CD4-positive, alpha-beta T cell treated with Interleukin-6 at 100 ng/mL for 8 hours (primary cell): ENCODE results near the gene SCARF2.
"Not testable (repeated sequence)": the region's sequence is repeated elsewhere in the genome, so short reads cannot be mapped to it uniquely, and the experiment has no call there.

Source experiments
- DNase-seq: peaks from one replicate; pipeline ENCODE4 v3.0.0-alpha.2; 2020; ENCODE audit warnings: mixed read lengths, low spot score

Gene SCARF2

GRCh38 chr22:20392983-20393704 lies 44.5 kb downstream of the SCARF2 start:
- no peak for DNase-seq

DNA sequence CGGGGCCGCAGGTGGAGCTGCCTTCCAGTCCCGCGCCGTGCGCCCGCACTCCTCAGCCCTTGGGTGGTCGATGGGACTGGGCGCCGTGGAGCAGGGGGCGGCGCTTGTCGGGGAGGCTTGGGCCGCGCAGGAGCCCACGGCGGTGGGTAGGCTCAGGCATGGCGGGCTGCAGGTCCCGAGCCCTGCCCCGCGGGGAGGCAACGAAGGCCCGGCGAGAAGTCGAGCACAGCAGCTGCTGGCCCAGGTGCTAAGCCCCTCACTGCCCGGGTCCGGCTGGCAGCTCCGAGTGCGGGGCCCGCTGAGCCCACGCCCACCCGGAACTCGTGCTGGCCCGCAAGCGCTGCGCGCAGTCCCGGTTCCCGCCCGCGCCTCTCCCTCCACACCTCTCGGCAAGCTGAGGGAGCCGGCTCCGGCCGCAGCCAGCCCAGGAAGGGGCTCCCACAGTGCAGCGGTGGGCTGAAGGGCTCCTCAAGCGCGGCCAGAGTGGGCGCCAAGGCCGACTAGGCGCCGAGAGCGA lies 45.2 kb downstream of the SCARF2 start:
- DNase-seq: not testable (repeated sequence)

- no peak for DNase-seq
These were observed 46.4 kb downstream of the SCARF2 start for GRCh38 chr22:20391222-20391621.

GRCh38 chr22:20390394-20390907 lies 47.2 kb downstream of the SCARF2 start:
- DNase-seq: no peak

GRCh38 chr22:20389288-20389687 lies 48.3 kb downstream of the SCARF2 start:
- DNase-seq: no peak

- no peak for DNase-seq
These were observed 49.4 kb downstream of the SCARF2 start for GRCh38 chr22:20388200-20388599.

DNA sequence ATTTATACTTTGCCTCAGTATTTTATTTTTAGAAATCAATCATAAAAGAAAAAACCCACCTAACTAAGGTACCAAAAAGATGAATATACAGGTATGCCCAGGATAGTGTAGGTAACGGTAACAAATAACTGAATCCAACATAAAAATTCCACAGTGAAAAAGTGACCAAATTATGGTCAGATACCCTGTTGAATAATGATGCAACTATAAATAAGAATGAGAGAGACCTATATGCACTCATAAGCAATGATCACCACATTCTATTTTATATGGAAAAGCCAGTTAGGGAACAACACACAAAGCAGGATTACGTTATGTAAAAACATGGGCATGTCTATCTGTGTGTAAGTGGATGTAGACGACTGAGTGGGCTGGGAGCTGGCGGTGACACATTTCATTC lies 50.7 kb downstream of the SCARF2 start:
- DNase-seq: no peak

GRCh38 chr22:20386336-20386735 lies 51.3 kb downstream of the SCARF2 start:
- DNase-seq: no peak

DNA sequence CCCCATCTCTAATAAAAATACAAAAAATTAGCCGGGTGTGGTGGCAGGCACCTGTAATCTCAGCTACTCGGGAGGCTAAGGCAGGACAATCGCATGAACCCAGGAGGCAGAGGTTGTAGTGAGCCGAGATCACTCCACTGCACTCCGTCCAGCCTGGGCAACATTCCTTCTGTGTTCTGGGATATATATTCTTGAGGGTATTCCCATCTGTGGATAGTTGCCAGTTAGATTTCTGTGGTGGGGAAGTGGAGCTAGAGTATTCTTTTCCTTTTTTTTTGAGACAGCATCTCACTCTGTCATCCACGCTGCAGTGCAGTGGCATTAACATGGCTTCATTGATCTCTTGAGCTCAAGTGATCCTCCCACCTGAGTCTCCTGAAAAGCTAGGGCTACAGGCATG lies 52.8 kb downstream of the SCARF2 start:
- no peak for DNase-seq

DNA sequence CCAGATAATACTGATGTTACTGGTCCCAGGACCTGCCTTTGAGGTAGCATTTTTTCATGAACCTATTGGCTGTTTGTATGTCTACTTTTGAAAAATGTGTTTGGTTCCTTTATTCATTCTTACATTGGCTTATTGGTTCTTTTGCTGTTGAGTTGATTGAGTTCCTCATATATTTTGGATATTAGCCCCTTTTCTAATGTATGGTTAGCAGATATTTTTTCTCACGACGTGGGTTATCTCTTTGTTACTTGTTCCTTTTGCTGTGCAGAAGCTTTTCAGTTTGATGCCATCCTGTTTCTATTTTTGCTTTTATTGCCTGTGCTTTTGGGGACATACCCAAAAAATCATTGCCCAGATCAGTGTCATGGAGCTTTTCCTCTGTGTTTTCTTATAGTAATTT lies 53.5 kb downstream of the SCARF2 start:
- DNase-seq: no peak

DNA sequence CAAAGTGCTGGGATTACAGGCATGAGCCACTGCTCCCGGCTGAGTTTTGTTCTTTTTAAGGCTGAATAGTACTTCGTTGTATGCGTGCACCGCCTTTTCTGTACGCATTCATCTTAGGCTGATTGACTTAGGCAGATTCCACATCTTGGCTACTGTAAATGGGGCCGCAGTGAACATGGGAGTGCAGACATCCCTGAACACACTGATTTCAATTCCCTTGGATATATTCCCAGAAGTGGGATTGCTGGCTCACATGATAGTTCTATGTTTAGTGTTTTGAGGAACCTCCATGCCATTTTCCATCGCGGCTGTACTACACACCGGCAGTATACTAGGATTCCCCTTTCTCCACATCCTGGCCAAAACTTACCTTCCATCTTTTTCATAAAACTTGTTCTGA lies 54.1 kb downstream of the SCARF2 start:
- DNase-seq: no peak

GRCh38 chr22:20380486-20380885 lies 57.1 kb downstream of the SCARF2 start:
- DNase-seq: no peak

GRCh38 chr22:20378684-20379083 lies 58.9 kb downstream of the SCARF2 start:
- not testable (repeated sequence) for DNase-seq

GRCh38 chr22:20378110-20378509 lies 59.5 kb downstream of the SCARF2 start:
- no peak for DNase-seq

- DNase-seq: not testable (repeated sequence)
These were observed 60.6 kb downstream of the SCARF2 start for GRCh38 chr22:20376983-20377382.

DNA sequence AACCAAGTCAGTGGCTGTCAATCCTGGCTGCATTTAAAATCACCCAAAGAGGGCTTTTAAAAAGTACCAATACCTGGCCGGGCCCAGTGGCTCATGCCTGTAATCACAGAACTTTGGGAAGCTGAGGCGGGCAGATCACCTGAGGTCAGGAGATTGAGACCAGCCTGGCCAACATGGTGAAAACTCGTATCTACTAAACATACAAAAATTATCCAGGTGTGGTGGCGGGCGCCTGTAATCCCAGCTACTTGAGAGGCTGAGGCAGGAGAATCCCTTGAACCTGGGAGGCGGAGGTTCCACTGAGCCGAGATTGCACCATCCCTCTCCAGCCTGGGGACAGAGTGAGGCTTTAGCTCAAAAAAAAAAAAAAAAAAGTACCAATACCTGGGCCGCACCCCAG lies 61.3 kb downstream of the SCARF2 start:
- DNase-seq: not testable (repeated sequence)
